Body of pancreas (tissue), 4 donors: ENCODE results near the gene HAUS3. TPM values are rescaled to one million over a fixed set of nuclear protein-coding genes. Genes with fewer than 3 reads are reported as not detected.

Experiments used
- ATAC-seq: fragments of 150-250 bp; one replicate; pipeline ENCODE4 v1.9.1; 2016
- DNase-seq, 4 donors: peaks; one replicate each; pipeline ENCODE4 v3.0.0-alpha.2; 2019
- H3K27ac ChIP-seq, 4 donors: fragments of 200-600 bp; sonication (generic); 1 replicate in 3 of 4; 2 replicates in 1 of 4; pipeline versions ENCODE4 v1.5.1 to v1.6.1; 2016 to 2019; ENCODE audit warnings: mild to moderate bottlenecking in 1 of 4, mixed read lengths in 1 of 4, moderate library complexity in 1 of 4
- H3K27me3 ChIP-seq, 2 donors: fragments of 200-600 bp; sonication (generic); one replicate each; pipeline ENCODE4 v1.6.0; 2016; ENCODE audit warnings: mild to moderate bottlenecking in 1 of 2
- H3K36me3 ChIP-seq, 2 donors: fragments of 200-600 bp; sonication (generic); replicated peaks in 1 of 2; 2 replicates each; pipeline ENCODE4 v1.5.1; 2016; ENCODE audit warnings: low read depth in 2 of 2; ENCODE audit not compliant: insufficient read depth in 1 of 2
- H3K4me1 ChIP-seq: fragments of 200-600 bp; sonication (generic); one replicate; pipeline ENCODE4 v1.6.0; 2016
- H3K4me3 ChIP-seq, 2 donors: fragments of 200-600 bp; sonication (generic); 1 replicate in 1 of 2; 2 replicates in 1 of 2; pipeline ENCODE4 v1.5.1; 2016 to 2019
- H3K9me3 ChIP-seq, 3 donors: fragments of 200-600 bp; sonication (generic); 1 replicate in 2 of 3; 2 replicates in 1 of 3; pipeline ENCODE4 v1.5.1; 2016
- POLR2A ChIP-seq, 3 donors: fragments of 450-650 bp; IDR thresholded peaks; one replicate each; pipeline ENCODE4 v1.6.1; 2016; ENCODE audit warnings: antibody characterized with exemption in 3 of 3, mild to moderate bottlenecking in 2 of 3
- WGBS, 2 donors: methylation state at CpG; one replicate each; pipeline ENCODE4 v1.1.5; 2017; 5-methylcytosine and 5-hydroxymethylcytosine counted together
- intact Hi-C: fragments of 100-400 bp; cut with DNase I; formaldehyde crosslinking; loops from one replicate; pipeline ENCODE4 v1.15.1; 2023
- total RNA-seq, 2 donors: library from RNA; depleted of rRNA; stranded (reverse); fragments of >200 nt; gene quantifications; one replicate each; pipeline ENCODE4 v1.1.0, GENCODE V29; 2016
- TF ChIP-seq, protein P1 (sequence below), 7 experiments: fragments of 450-650 bp in 4 of 7; fragments of 200-600 bp in 3 of 7; sonication (generic) in 3 of 7; IDR thresholded peaks; one replicate each; pipeline ENCODE4 v1.5.1; 2016 to 2019; ENCODE audit warnings: antibody characterized with exemption in 7 of 7

The HAUS3 gene
- total RNA-seq, 2 donors from 2014 or later: 7.3 to 11.9 TPM

DNA sequence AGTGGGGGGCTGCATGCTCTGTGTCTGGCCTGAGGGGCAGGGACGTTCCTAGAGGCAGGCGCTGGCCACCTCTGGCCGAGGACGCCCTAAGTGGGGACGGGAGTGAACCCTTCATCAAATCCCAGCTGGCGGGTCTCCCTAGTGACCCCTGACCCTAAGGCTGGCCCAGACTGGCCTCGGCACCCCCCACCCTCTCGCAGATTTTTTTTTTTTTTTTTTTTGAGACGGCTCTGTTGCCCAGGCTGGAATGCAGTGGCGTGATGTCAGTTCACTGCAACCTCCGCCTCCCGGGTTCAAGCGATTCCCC, 21.0 kb upstream of the HAUS3 start:
- TF ChIP-seq, protein P1, sequence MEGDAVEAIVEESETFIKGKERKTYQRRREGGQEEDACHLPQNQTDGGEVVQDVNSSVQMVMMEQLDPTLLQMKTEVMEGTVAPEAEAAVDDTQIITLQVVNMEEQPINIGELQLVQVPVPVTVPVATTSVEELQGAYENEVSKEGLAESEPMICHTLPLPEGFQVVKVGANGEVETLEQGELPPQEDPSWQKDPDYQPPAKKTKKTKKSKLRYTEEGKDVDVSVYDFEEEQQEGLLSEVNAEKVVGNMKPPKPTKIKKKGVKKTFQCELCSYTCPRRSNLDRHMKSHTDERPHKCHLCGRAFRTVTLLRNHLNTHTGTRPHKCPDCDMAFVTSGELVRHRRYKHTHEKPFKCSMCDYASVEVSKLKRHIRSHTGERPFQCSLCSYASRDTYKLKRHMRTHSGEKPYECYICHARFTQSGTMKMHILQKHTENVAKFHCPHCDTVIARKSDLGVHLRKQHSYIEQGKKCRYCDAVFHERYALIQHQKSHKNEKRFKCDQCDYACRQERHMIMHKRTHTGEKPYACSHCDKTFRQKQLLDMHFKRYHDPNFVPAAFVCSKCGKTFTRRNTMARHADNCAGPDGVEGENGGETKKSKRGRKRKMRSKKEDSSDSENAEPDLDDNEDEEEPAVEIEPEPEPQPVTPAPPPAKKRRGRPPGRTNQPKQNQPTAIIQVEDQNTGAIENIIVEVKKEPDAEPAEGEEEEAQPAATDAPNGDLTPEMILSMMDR (IDR thresholded peaks at IDR 0.05): no peak
- TF ChIP-seq POLR2A (IDR thresholded peaks at IDR 0.05): no peak
- no peaks in the 10 kb centered on the region for H3K27me3 ChIP-seq
- intact Hi-C loops: loop anchor here (10.0 kb wide), 1 partner anchor 162 kb away; no protein-coding TSS in a partner anchor
- peaks cover 48% of the 10 kb centered on the region for H3K4me1 ChIP-seq
- DNase-seq: no peak
- H3K27ac ChIP-seq: peak overlapping the region; percentile 75 to 91 (median 89)
- no peaks in the 10 kb centered on the region for H3K9me3 ChIP-seq
- 47 to 55% methylated on average over 10 to 13 of the region's 13 CpGs for WGBS, 2 donors
- H3K4me3 ChIP-seq: peak overlapping the region; percentile 4 to 30
- no peak for ATAC-seq
- no peaks in the 10 kb centered on the region for H3K36me3 ChIP-seq

DNA sequence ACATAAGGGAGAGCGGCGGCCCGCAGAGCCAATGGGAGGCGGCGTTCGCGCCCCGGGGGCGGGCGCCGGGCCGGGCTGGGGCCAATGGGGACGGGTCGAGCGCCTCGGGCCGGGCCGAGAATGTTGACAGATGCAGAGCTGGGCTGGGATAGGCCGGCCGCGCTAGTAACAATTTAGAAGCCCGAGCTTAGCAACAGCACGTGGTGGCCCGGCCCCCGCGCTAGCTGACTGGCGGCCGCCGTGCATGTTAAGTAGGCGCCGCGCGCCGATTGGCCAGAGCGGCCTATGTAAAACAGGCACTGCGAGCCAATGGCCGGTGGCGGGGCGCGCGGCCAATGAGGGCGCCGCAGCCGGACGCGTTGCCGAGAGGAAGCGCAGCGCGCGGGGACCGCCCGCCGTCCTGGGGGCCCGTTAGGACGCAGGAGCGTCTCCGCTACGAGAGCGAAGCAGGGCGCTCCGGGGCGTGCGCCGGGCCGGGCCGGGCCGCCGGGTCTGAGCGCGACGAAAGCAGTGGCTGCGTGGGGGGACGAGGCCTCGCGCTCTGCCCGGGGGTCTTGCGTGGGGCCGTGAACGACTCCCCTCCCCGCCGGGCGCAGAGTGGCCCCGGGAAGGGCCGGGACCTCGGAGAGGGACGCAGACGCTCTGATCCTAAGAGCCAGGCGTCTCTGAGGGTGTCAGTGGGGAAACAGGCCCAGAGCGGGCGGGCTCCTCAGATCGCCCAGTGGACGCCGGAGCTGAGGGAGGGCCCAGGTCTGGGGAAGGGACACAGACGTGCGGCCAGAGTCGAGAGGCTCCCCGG, 20.4 kb upstream of the HAUS3 start:
- intact Hi-C loops: loop anchor here (10.0 kb wide), 1 partner anchor 162 kb away; no protein-coding TSS in a partner anchor
- H3K27ac ChIP-seq: peak overlapping the region; percentile 75 to 91 (median 89)
- H3K4me1 ChIP-seq: peaks cover 53% of the 10 kb centered on the region
- H3K36me3 ChIP-seq: no peaks in the 10 kb centered on the region
- DNase-seq: peak; percentile 99 to 100 (median 100)
- no peaks in the 10 kb centered on the region for H3K27me3 ChIP-seq
- TF ChIP-seq, protein P1 (IDR thresholded peaks at IDR 0.05): no peak
- peak; percentile 83 to 87 (median 84) for TF ChIP-seq POLR2A (IDR thresholded peaks at IDR 0.05)
- 0 to 1% methylated on average over 2 to 88 of the region's 98 CpGs for WGBS, 2 donors
- H3K9me3 ChIP-seq: no peaks in the 10 kb centered on the region
- peak overlapping the region; percentile 4 to 30 for H3K4me3 ChIP-seq
- peak; percentile 94 for ATAC-seq

DNA sequence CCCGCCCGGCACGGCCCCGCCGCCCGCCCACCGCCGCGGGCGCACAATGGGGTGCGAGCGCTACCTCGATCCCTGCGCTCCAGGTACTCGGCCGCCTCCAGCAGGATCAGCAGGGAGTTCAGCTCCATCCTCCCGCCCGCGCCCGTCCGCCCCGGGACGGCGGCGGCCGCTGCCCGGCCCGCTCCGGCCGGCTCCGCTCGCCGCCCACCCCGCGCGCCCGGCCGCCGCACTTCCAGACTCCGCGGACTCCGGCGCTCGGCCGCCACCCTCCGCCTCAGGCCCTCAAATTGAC, 19.9 kb upstream of the HAUS3 start, which contains the start of gene MXD4:
Gene MXD4 (minus strand): TSS at position 257 of the 292 bp plus-strand sequence. CDS start 129 bp downstream, at position 128.
- ATAC-seq (peak; percentile 1), DNase-seq (no peak)
- TF ChIP-seq, protein P1 (IDR thresholded peaks at IDR 0.05): no peak
- no peak for TF ChIP-seq POLR2A (IDR thresholded peaks at IDR 0.05)
- peaks cover 59% of the 10 kb centered on the region for H3K4me1 ChIP-seq
- peak within 1 kb of the TSS; percentile 46 to 92 for H3K4me3 ChIP-seq
- intact Hi-C loops: loop anchor here (10.0 kb wide), 1 partner anchor 163 kb away; no protein-coding TSS in a partner anchor
- no peaks in the 10 kb centered on the region for H3K27me3 ChIP-seq
- 0% methylated on average over 9 of the region's 46 CpGs; no CpG with 5 or more reads in 1 of the 2 donors for WGBS, 2 donors
- peak within 1 kb of the TSS; percentile 75 to 91 (median 89) for H3K27ac ChIP-seq
- no peaks in the 10 kb centered on the region for H3K36me3 ChIP-seq
- no peaks in the 10 kb centered on the region for H3K9me3 ChIP-seq

DNA sequence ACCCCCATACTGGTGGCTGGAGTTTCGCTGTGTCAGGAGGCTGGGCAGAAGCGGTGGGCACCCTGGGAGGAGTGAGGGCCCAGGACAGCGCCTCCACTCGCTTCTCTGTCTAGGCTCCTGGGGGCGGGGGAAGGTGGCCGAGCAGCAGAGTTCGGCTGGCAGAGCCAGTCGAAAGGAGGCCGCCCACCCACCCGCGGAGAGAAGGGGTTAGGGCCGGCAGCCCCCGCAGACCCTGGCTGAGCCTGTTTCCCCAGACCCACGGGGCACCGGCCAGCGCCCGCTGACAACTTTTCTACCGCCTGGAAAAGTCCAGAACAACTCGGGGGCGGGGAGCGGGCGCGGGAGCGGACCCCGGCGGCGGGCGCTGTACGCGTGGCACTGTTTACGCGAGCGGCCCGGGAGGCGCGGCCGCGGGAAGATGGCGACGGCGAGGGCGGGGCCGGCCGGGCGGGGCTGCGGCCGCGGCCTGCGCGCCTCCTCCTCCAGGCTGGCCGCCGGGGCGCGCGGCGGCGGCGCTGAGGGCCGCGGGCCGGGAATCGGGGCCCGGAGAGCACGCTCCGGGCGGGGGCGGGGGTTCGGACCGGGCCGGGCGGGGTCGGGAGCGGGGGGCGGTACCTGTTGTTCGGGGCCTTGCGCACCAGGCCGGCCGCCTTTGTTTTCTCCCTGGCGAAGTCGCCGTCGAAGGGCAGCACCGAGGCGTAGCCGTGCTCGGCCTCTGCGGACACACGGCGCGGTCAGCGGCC, 19.4 kb upstream of the HAUS3 start:
- intact Hi-C loops: loop anchor here (10.0 kb wide), 1 partner anchor 164 kb away; no protein-coding TSS in a partner anchor
- DNase-seq: peak; percentile 52 to 67 (median 58)
- Histone ChIP-seq H3K4me1 (peaks cover 61% of the 10 kb centered on the region), H3K4me3 (peak overlapping the region; percentile 46 to 92), H3K27ac (peak overlapping the region; percentile 65 to 90 (median 76)), H3K27me3 (no peaks in the 10 kb centered on the region), H3K9me3 (no peaks in the 10 kb centered on the region), H3K36me3 (no peaks in the 10 kb centered on the region)
- TF ChIP-seq POLR2A (IDR thresholded peaks at IDR 0.05): peak in 2 of 3 donors; percentile 13 to 29
- TF ChIP-seq, protein P1 (IDR thresholded peaks at IDR 0.05): no peak
- WGBS, 2 donors: 0% methylated on average over 1 to 56 of the region's 91 CpGs
- ATAC-seq: peak; percentile 47
